Osteoblast (primary cell): ENCODE data around the gene HNRNPD. TPM values are rescaled to one million over a fixed set of nuclear protein-coding genes. Genes with fewer than 3 reads are reported as not detected.
A peak's percentile ranks its signal among the peaks of the same experiment; 100 is the strongest.

Experiments used
- DNase-seq: peaks from one replicate; pipeline ENCODE4 v3.0.0; 2011; ENCODE audit warnings: low spot score, mixed read lengths; ENCODE audit not compliant: insufficient read length; ENCODE audit errors: missing footprints
- H2AFZ ChIP-seq: 2 replicates; pipeline ENCODE4 v1.6.0; 2011; ENCODE audit warnings: mild to moderate bottlenecking, low read length
- H3K27ac ChIP-seq: 2 replicates; pipeline ENCODE4 v1.5.1; 2011; ENCODE audit warnings: mild to moderate bottlenecking, low read depth, low read length, moderate library complexity
- H3K27me3 ChIP-seq: 2 replicates; pipeline ENCODE4 v1.6.0; 2012; ENCODE audit warnings: mild to moderate bottlenecking, control low read depth, inconsistent platforms, low read length, moderate library complexity; ENCODE audit not compliant: insufficient read depth
- H3K36me3 ChIP-seq: 2 replicates; pipeline ENCODE4 v1.5.1; 2011; ENCODE audit warnings: mild to moderate bottlenecking, low read length, control low read depth, moderate library complexity; ENCODE audit not compliant: insufficient read depth
- H3K4me1 ChIP-seq: 2 replicates; pipeline ENCODE4 v1.5.1; 2011; ENCODE audit warnings: mild to moderate bottlenecking, low read length, control low read depth, moderate library complexity; ENCODE audit not compliant: insufficient read depth
- H3K4me2 ChIP-seq: 2 replicates; pipeline ENCODE4 v1.6.0; 2011; ENCODE audit warnings: mild to moderate bottlenecking, low read length; ENCODE audit not compliant: insufficient read depth
- H3K4me3 ChIP-seq: fragments of 200-600 bp; sonication (generic); 3 replicates; pipeline ENCODE4 v1.5.1; 2012; ENCODE audit warnings: mild to moderate bottlenecking, low read length, inconsistent platforms; ENCODE audit not compliant: insufficient read depth
- H3K79me2 ChIP-seq: 2 replicates; pipeline ENCODE4 v1.6.0; 2012; ENCODE audit warnings: mild to moderate bottlenecking, low read length, control low read depth, inconsistent platforms; ENCODE audit not compliant: insufficient read depth
- H3K9me3 ChIP-seq: 2 replicates; pipeline ENCODE4 v1.5.1; 2011; ENCODE audit warnings: low read depth, low read length, control low read depth
- H4K20me1 ChIP-seq: 2 replicates; pipeline ENCODE4 v1.6.0; 2012; ENCODE audit warnings: mild to moderate bottlenecking, low read length, control low read depth; ENCODE audit not compliant: insufficient read depth
- total RNA-seq: library from RNA; depleted of rRNA; stranded (reverse); fragments of >200 nt; gene quantifications from 2 replicates; pipeline ENCODE4 v1.2.3, GENCODE V29; 2012
- TF ChIP-seq, protein P1 (sequence below): IDR thresholded peaks from 2 replicates; pipeline ENCODE4 v1.5.1; 2011; ENCODE audit warnings: mild to moderate bottlenecking, low read depth, low read length, moderate library complexity; ENCODE audit errors: extremely low read depth

HNRNPD gene
- total RNA-seq, 1 donor = 19.2 TPM

DNA sequence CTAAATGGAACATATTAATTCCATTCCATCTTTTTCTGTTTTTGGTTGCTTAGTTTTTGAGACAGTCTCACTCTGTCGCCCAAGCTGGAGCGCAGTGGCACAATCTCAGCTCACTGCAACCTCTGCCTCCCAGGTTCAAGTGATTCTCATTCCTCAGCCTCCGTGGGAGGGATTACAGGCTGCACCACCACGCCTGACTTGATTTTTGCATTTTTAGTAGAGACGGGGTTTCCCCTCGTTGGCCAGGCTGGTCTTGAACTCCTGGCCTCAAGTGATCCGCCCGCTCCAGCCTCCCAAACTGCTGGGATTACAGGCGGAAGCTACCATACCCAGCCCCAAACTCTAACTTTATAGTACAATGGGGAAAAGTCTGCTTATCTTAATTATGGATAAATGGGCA lies 11.2 kb downstream of the HNRNPD start:
- H3K27me3 ChIP-seq = no peaks in the 10 kb centered on the region
- H3K27ac ChIP-seq = no peak overlapping the region
- no peak overlapping the region for H3K4me3 ChIP-seq
- H2AFZ ChIP-seq = no peak overlapping the region
- H3K36me3 ChIP-seq = peaks cover 20% of the 10 kb centered on the region
- TF ChIP-seq, protein P1, sequence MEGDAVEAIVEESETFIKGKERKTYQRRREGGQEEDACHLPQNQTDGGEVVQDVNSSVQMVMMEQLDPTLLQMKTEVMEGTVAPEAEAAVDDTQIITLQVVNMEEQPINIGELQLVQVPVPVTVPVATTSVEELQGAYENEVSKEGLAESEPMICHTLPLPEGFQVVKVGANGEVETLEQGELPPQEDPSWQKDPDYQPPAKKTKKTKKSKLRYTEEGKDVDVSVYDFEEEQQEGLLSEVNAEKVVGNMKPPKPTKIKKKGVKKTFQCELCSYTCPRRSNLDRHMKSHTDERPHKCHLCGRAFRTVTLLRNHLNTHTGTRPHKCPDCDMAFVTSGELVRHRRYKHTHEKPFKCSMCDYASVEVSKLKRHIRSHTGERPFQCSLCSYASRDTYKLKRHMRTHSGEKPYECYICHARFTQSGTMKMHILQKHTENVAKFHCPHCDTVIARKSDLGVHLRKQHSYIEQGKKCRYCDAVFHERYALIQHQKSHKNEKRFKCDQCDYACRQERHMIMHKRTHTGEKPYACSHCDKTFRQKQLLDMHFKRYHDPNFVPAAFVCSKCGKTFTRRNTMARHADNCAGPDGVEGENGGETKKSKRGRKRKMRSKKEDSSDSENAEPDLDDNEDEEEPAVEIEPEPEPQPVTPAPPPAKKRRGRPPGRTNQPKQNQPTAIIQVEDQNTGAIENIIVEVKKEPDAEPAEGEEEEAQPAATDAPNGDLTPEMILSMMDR = no peak
- H3K4me2 ChIP-seq = no peak overlapping the region
- H3K9me3 ChIP-seq = no peaks in the 10 kb centered on the region
- DNase-seq = no peak
- peaks cover 69% of the 10 kb centered on the region for H4K20me1 ChIP-seq
- peaks cover 1% of the 10 kb centered on the region for H3K4me1 ChIP-seq
- H3K79me2 ChIP-seq = peaks cover 98% of the 10 kb centered on the region

DNA sequence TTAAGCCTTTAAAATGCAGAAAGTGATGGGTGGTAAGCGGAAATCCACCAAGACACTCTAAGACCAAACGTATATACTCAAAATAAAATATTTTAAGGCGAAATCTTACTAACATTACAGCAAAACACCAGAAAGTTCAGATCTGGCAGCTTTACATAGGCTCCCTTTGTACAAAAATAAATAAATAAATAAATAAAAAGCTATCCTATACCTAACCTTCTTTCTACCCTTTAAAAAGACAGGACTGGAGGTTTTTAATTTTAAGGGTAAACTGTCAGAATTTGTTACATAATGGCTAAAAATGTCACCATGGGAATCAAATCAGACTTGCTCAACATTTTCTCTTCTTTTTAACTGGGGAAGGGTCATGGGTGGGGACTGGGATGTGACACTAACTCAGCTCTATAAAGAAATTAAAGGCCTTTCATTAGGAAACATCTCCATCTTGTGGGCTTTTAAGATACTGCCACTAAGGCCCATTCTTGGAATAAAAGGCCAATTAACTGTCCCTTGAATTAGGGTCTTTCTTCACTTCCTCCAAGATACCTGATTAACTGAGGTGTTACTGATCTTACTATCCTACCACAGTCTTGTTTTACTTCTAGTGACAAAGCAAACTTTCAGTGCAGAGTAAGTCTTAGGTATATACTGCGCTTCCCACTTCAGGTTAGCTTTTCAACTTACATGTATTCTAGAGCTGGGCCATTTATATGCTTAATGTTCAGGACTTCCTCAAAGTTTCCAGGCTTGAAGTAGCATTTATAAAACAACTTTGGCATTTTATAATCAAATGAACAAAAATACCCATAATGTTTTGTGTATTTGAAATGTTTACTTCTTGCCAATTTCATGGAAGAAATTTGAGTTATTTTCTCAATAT lies 13.3 kb downstream of the HNRNPD start:
- peak; percentile 71 for DNase-seq
- Histone ChIP-seq H3K4me1 (no peaks in the 10 kb centered on the region), H3K9me3 (no peaks in the 10 kb centered on the region), H3K4me3 (no peak overlapping the region), H3K27ac (no peak overlapping the region), H4K20me1 (peaks cover 63% of the 10 kb centered on the region), H2AFZ (no peak overlapping the region), H3K79me2 (peaks cover 98% of the 10 kb centered on the region), H3K36me3 (peaks cover 31% of the 10 kb centered on the region), H3K4me2 (no peak overlapping the region), H3K27me3 (no peaks in the 10 kb centered on the region)
- TF ChIP-seq, protein P1 = peak; percentile 66

- Histone ChIP-seq H3K4me1 (no peaks in the 10 kb centered on the region), H3K4me3 (no peak overlapping the region), H3K36me3 (peaks cover 48% of the 10 kb centered on the region), H2AFZ (no peak overlapping the region), H4K20me1 (peaks cover 53% of the 10 kb centered on the region), H3K4me2 (no peak overlapping the region), H3K27ac (no peak overlapping the region), H3K9me3 (no peaks in the 10 kb centered on the region), H3K27me3 (no peaks in the 10 kb centered on the region), H3K79me2 (peaks cover 94% of the 10 kb centered on the region)
- TF ChIP-seq, protein P1 = no peak
- DNase-seq = no peak
These were observed 14.9 kb downstream of the HNRNPD start for GRCh38 chr4:82358847-82359246.

DNA sequence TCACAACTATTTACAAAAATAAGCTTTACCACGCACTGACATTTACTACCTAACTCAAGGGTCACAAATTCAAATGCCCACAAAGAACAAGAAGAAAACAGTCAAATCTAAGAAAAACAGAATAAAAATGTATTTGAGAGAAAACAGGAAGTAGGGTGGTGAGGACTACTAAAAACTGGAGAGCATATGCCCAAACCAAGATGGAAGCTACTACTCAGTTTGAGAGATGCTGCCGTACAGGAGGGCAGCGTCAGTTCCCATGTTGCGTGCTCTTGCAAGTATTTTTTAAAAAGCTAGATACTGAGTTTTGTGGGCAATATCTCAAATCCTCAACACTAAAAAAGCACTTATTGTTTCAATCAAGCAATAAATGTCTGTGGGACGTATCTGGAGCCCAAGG lies 16.2 kb downstream of the HNRNPD start:
- no peaks in the 10 kb centered on the region for H3K27me3 ChIP-seq
- H3K4me3 ChIP-seq = no peak overlapping the region
- peaks cover 51% of the 10 kb centered on the region for H3K36me3 ChIP-seq
- H4K20me1 ChIP-seq = peaks cover 45% of the 10 kb centered on the region
- no peak overlapping the region for H2AFZ ChIP-seq
- no peaks in the 10 kb centered on the region for H3K4me1 ChIP-seq
- H3K27ac ChIP-seq = no peak overlapping the region
- TF ChIP-seq, protein P1 = no peak
- DNase-seq = no peak
- H3K79me2 ChIP-seq = peaks cover 88% of the 10 kb centered on the region
- no peak overlapping the region for H3K4me2 ChIP-seq
- no peaks in the 10 kb centered on the region for H3K9me3 ChIP-seq
